Neural cell (in vitro differentiated cells): ENCODE results near the gene OR5L2. TPM values are rescaled to one million over a fixed set of nuclear protein-coding genes. Genes with fewer than 3 reads are reported as not detected.

Source experiments
- H2AFZ ChIP-seq: fragments of 200-600, 300-800 bp; sonication (generic), shearing (Covaris generic); 2 replicates; pipeline ENCODE4 v1.6.0; 2014; ENCODE audit warnings: low read depth, mild to moderate bottlenecking, antibody characterized with exemption, low read length, moderate library complexity
- H3F3A ChIP-seq: fragments of 200-600 bp; shearing (Covaris generic); 2 replicates; pipeline ENCODE4 v1.6.1; 2016; ENCODE audit warnings: mild to moderate bottlenecking, moderate library complexity, mixed read lengths, antibody characterized with exemption, low read length; ENCODE audit not compliant: insufficient read depth, poor library complexity, severe bottlenecking
- H3K27ac ChIP-seq: fragments of 200-600, 300-800 bp; sonication (generic), shearing (Covaris generic); 2 replicates; pipeline ENCODE4 v1.5.1; 2014; ENCODE audit warnings: mild to moderate bottlenecking, low read length, moderate library complexity
- H3K27me3 ChIP-seq: fragments of 300-800, 200-600 bp; sonication (generic), shearing (Covaris generic); 2 replicates; pipeline ENCODE4 v1.6.0; 2014; ENCODE audit warnings: mild to moderate bottlenecking, low read depth, low read length, moderate library complexity; ENCODE audit not compliant: insufficient read depth
- H3K36me3 ChIP-seq: fragments of 300-800, 200-600 bp; sonication (generic), shearing (Covaris generic); 2 replicates; pipeline ENCODE4 v1.5.1; 2014; ENCODE audit warnings: mild to moderate bottlenecking, antibody characterized with exemption, low read length, moderate library complexity; ENCODE audit not compliant: insufficient read depth
- H3K4me2 ChIP-seq: fragments of 300-800, 200-600 bp; sonication (generic), shearing (Covaris generic); 2 replicates; pipeline ENCODE4 v1.6.0; 2014; ENCODE audit warnings: mild to moderate bottlenecking, low read length
- H3K4me3 ChIP-seq: fragments of 300-800, 200-600 bp; sonication (generic), shearing (Covaris generic); 2 replicates; pipeline ENCODE4 v1.5.1; 2014; ENCODE audit warnings: mild to moderate bottlenecking, low read length, moderate library complexity
- H3K79me2 ChIP-seq: fragments of 200-600 bp; shearing (Covaris generic); replicated peaks from 2 replicates; pipeline ENCODE4 v1.6.0; 2014; ENCODE audit warnings: mild to moderate bottlenecking, low read length, moderate library complexity; ENCODE audit not compliant: insufficient read depth
- H3K9ac ChIP-seq: fragments of 300-800, 200-600 bp; sonication (generic), shearing (Covaris generic); 2 replicates; pipeline ENCODE4 v1.6.1; 2016; ENCODE audit warnings: mild to moderate bottlenecking, low read length, mixed read lengths
- H3K9me2 ChIP-seq: fragments of 200-600 bp; shearing (Covaris generic); 2 replicates; pipeline ENCODE4 v1.6.1; 2016; ENCODE audit warnings: mild to moderate bottlenecking, low read length, mixed read lengths; ENCODE audit not compliant: insufficient read depth
- H3K9me3 ChIP-seq: fragments of 200-600, 300-800 bp; sonication (generic), shearing (Covaris generic); 2 replicates; pipeline ENCODE4 v1.6.1; 2016; ENCODE audit warnings: mild to moderate bottlenecking, mixed run types, low read length, moderate library complexity, mixed read lengths
- H4K20me1 ChIP-seq: fragments of 200-600 bp; shearing (Covaris generic); 2 replicates; pipeline ENCODE4 v1.6.1; 2016; ENCODE audit warnings: mild to moderate bottlenecking, mixed run types; ENCODE audit not compliant: insufficient read depth
- CTCF ChIP-seq: fragments of 450-650 bp; IDR thresholded peaks from 2 replicates; pipeline ENCODE4 v1.5.1; 2014; ENCODE audit warnings: antibody characterized with exemption, mild to moderate bottlenecking, moderate library complexity; ENCODE audit not compliant: poor library complexity, severe bottlenecking
- EP300 ChIP-seq: fragments of 450-650 bp; conservative IDR thresholded peaks from 2 replicates; pipeline ENCODE4 v1.6.1; 2014; ENCODE audit warnings: antibody characterized with exemption, mild to moderate bottlenecking, moderate library complexity; ENCODE audit not compliant: poor library complexity, severe bottlenecking
- EZH2 ChIP-seq: fragments of 200-600, 300-800 bp; shearing (Covaris generic), sonication (generic); IDR thresholded peaks from 2 replicates; pipeline ENCODE4 v1.6.1; 2014; ENCODE audit warnings: antibody characterized with exemption, low read length, borderline replicate concordance, mild to moderate bottlenecking; ENCODE audit not compliant: insufficient read depth, poor library complexity, severe bottlenecking
- MXI1 ChIP-seq: fragments of 450-650 bp; conservative IDR thresholded peaks from 2 replicates; pipeline ENCODE4 v1.6.1; 2014; ENCODE audit warnings: antibody characterized with exemption, mild to moderate bottlenecking; ENCODE audit not compliant: poor library complexity, severe bottlenecking
- POLR2AphosphoS5 ChIP-seq: IDR thresholded peaks from 2 replicates; pipeline ENCODE4 v1.6.1; 2012
- RAD21 ChIP-seq: fragments of 450-650 bp; conservative IDR thresholded peaks from 2 replicates; pipeline ENCODE4 v1.6.1; 2014; ENCODE audit warnings: antibody characterized with exemption, mild to moderate bottlenecking, moderate library complexity
- REST ChIP-seq: IDR thresholded peaks from 2 replicates; pipeline ENCODE4 v1.6.1; 2012; ENCODE audit warnings: borderline replicate concordance
- SMC3 ChIP-seq: fragments of 450-650 bp; conservative IDR thresholded peaks from 2 replicates; pipeline ENCODE4 v1.6.1; 2014; ENCODE audit warnings: antibody characterized with exemption, mild to moderate bottlenecking, moderate library complexity; ENCODE audit not compliant: poor library complexity
- TAF1 ChIP-seq: IDR thresholded peaks from 2 replicates; pipeline ENCODE4 v1.6.1; 2012; ENCODE audit warnings: low read depth
- polyA plus RNA-seq: library from polyadenylated mRNA; depleted of rRNA; stranded (reverse); fragments of >200 nt; gene quantifications from 2 replicates; pipeline ENCODE4 v1.2.3, GENCODE V29; 2014

OR5L2 gene
- polyA plus RNA-seq, 1 donor from 2014 or later: not detected

- Histone ChIP-seq H3K4me3 (no peak within 1 kb of the TSS), H3K9me3 (no peaks in the 10 kb centered on the region), H3F3A (no peaks in the 10 kb centered on the region), H2AFZ (no peak within 1 kb of the TSS), H3K9me2 (no peaks in the 10 kb centered on the region), H3K27me3 (no peaks in the 10 kb centered on the region), H3K36me3 (no peaks in the 10 kb centered on the region), H3K4me2 (no peak within 1 kb of the TSS), H3K9ac (no peak within 1 kb of the TSS), H4K20me1 (no peaks in the 10 kb centered on the region), H3K79me2 (no peaks in the 10 kb centered on the region), H3K27ac (no peak within 1 kb of the TSS)
- TF ChIP-seq EZH2: no peak
- no peak for TF ChIP-seq SMC3
- no peak for TF ChIP-seq EP300
- TF ChIP-seq RAD21: no peak
- TF ChIP-seq POLR2AphosphoS5: no peak
- no peak for TF ChIP-seq TAF1
- TF ChIP-seq MXI1: no peak
- TF ChIP-seq REST: no peak
- no peak for TF ChIP-seq CTCF
Measured at GRCh38 chr11:55795256-55795655, 31.8 kb upstream of the OR5L2 start, which contains the start of gene OR5D14. OR5D14 (plus strand) TSS chr11:55795556; CDS start chr11:55795556, 0 bp downstream.

- Histone ChIP-seq H3K79me2 (no peaks in the 10 kb centered on the region), H3F3A (no peaks in the 10 kb centered on the region), H3K4me2 (no peak overlapping the region), H3K27me3 (no peaks in the 10 kb centered on the region), H3K9ac (no peak overlapping the region), H4K20me1 (no peaks in the 10 kb centered on the region), H2AFZ (no peak overlapping the region), H3K4me3 (no peak overlapping the region), H3K9me3 (no peaks in the 10 kb centered on the region), H3K36me3 (no peaks in the 10 kb centered on the region), H3K27ac (no peak overlapping the region), H3K9me2 (no peaks in the 10 kb centered on the region)
- TF ChIP-seq MXI1: no peak
- TF ChIP-seq POLR2AphosphoS5: no peak
- no peak for TF ChIP-seq REST
- TF ChIP-seq RAD21: no peak
- no peak for TF ChIP-seq TAF1
- no peak for TF ChIP-seq EZH2
- no peak for TF ChIP-seq CTCF
- no peak for TF ChIP-seq SMC3
- TF ChIP-seq EP300: no peak
Measured at GRCh38 chr11:55806248-55806647, 20.8 kb upstream of the OR5L2 start.
